Right ventricle myocardium inferior (tissue), 1 donor: ENCODE data around the gene RMDN3. TPM values are rescaled to one million over a fixed set of nuclear protein-coding genes. Genes with fewer than 3 reads are reported as not detected.

Source experiments
- ATAC-seq: fragments of 200-7000 bp; cut with Tn5 transposase; one replicate; pipeline ENCODE4 v1.9.1; 2020; ENCODE audit warnings: mild to moderate bottlenecking, moderate library complexity
- DNase-seq: peaks from one replicate; pipeline ENCODE4 v3.0.0; 2021; ENCODE audit errors: missing footprints
- intact Hi-C: fragments of 100-400 bp; cut with DNase I; formaldehyde crosslinking; loops from one replicate; pipeline ENCODE4 v1.11.0; 2022
- total RNA-seq: library from RNA; stranded (reverse); fragmentation: NEBNext Ultra II Directional; extraction: Animal tissue kit (Norgen Biotek cat#: 25700); gene quantifications from one replicate; pipeline ENCODE4 v1.2.1, GENCODE V29; 2021
- donor health status: DM: no; HTN: yes; CAD: no; lungs with severe emphysema.

Gene RMDN3
- total RNA-seq, 1 donor from 2014 or later, result 19.1 TPM

DNA sequence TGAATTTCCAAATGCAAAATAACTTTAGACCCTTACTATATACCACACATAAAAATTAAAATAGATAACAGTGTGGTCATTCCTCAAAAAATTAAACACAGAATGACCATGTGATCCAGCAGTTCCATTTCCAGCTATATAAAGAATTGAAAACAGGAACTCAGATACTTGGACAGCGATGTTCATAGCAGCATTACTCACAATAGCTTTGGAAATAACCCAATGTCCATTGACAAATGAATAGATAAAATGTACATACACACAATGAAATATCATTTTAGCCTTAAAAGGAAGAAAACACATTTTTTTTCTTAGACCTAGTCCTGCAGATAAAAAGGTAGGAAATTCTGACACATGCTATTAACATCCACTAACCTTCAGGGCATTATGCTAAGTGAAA is 33.4 kb downstream of the RMDN3 start:
- DNase-seq, result no peak
- no peak for ATAC-seq
- intact Hi-C loops, result no loop called here

DNA sequence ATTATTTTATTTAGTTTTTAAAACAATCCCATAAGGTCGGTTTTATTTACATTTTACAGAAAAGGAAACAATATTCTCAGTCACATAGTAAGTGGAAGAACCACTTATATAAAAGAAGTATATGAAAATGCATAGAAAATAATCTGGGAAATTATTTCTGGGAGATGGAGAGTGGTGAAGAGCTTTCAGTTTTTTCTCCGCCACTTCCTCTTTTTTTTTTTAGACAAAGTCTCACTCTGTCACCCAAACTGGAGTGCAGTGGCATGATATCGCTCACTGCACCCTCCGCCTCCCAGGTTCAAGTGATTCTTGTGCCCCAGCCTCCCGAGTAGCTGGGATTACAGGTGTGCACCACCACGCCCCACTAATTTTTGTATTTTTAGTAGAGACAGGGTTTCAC is 38.9 kb downstream of the RMDN3 start:
- intact Hi-C loops, result no loop called here
- no peak for ATAC-seq
- DNase-seq, result no peak

GRCh38 chr15:40714144-40714543 is 40.9 kb downstream of the RMDN3 start:
- ATAC-seq (no peak), DNase-seq (no peak)
- intact Hi-C loops, result no loop called here

- intact Hi-C loops, result no loop called here
- DNase-seq, result no peak
- no peak for ATAC-seq
Observed at GRCh38 chr15:40706121-40706520, 48.9 kb downstream of the RMDN3 start.

DNA sequence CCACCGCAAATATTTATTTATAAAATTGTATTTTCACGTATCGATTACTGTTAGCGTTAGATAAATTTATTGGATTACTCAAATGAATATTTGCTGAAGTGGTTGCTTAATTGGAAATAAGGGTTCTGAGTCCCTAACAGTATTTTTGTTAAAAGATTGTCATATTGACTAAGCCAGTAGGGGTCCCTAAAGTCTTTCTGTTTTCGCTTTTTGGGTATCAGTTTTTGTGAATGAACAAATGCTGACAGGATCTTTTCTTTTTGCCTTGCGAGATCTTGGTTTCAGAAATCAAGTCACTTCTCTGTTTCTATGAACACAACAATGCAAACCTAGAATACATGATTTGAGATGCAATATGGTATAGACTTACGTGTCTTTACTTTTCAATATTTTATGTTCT is 53.0 kb downstream of the RMDN3 start:
- intact Hi-C loops, result no loop called here
- no peak for ATAC-seq
- DNase-seq, result no peak

- intact Hi-C loops, result loop anchor here (10.0 kb wide), 1 partner anchor 183 kb away; no protein-coding TSS in a partner anchor
- DNase-seq (no peak), ATAC-seq (no peak)
Observed at GRCh38 chr15:40697916-40698315, 57.1 kb downstream of the RMDN3 start.

DNA sequence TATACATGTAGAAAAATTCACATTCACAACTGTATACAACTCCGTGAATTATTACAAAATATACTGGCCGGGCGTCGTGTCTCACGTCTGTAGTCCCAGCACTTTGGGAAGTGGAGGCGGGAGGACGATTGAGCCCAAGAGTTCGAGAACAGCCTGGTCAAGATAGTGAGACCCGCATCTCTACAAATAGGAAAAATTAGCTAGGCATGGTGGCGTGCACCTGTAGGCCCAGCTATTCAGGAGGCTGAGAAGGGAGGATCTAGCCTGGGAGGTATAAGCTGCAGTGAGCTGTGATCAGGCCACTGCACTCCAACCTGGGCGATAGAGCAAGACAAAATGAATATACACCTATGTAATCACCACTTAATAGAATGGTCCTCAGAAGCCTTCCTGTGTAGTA is 58.8 kb downstream of the RMDN3 start:
- intact Hi-C loops, result loop anchor here (10.0 kb wide), 1 partner anchor 181 kb away; no protein-coding TSS in a partner anchor
- ATAC-seq, result no peak

GRCh38 chr15:40695469-40695890 is 59.6 kb downstream of the RMDN3 start:
- DNase-seq (no peak), ATAC-seq (peak; percentile 33)

More for the DNA sequence above, 58.8 kb downstream of the RMDN3 start:
- DNase-seq, result no peak

GRCh38 chr15:40694688-40695468 is 60.2 kb downstream of the RMDN3 start, which contains the start of gene RAD51:
Gene RAD51, plus strand, starts transcription at chr15:40695174. Its CDS starts 3,585 bp downstream, at chr15:40698759.
- DNase-seq (peak; percentile 97), ATAC-seq (peak; percentile 98)
- intact Hi-C loops, result loop anchor here (1.0 to 10.0 kb wide), 2 partner anchors 59 to 180 kb away; no protein-coding TSS in a partner anchor

More at GRCh38 chr15:40695469-40695890, 59.6 kb downstream of the RMDN3 start:
- intact Hi-C loops, result loop anchor here (1.0 to 10.0 kb wide), 2 partner anchors 59 to 181 kb away; no protein-coding TSS in a partner anchor

DNA sequence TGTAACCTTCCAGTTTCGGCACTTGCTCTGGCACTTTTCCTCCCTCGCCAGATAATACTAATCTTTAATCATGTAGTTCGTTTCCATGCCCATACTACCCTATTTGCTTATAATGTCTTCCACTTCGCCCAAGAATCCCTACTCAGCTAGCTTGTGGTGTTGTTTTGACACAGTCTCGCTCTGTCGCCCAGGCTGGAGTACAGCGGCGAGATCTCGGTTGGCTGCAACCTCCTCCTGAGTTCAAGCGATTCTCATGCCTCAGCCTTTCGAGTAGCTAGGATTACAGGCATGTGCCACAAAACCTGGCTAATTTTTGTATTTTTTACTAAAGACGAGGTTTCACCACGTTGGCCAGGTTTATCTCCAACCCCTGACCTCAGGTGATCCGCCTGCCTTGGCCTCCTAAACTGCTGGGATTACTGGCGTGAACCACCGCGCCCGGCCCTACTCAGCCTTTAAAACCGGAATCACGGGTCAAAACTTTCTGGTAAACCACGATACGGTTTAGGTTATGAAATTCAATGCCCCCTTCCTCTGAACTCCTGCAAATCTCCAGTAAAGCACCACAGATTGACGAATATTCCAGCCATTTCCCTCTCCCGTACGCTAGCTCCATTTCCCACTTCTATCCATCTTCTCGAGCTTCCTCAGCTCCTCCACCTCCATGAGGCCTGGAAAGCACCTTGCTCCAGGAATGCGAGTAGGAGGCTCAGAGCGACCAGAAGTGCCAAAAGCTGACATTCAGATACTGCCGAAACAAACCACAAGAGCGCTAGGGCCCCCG is 61.0 kb downstream of the RMDN3 start:
- peak; percentile 9 for ATAC-seq
- intact Hi-C loops, result loop anchor here (10.0 kb wide), 1 partner anchor 179 kb away; no protein-coding TSS in a partner anchor
- DNase-seq, result no peak

DNA sequence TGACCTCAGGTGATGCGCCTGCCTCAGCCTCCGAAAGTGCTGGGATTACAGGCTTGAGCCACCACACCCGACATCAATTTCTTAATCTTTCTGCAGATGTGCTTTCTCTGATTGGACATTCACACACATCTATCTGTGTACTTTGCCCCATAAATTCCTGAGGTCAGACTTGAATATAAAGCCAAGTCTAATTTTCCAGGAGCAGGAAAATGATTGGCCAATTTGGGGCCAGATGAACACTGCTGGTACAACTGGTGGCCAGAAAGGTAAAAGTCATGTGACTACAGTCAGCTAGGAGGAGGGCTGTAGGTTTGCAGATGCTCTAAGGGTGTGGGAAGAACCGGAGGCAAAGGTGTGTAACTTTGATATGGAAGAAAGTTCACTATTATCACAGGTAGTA is 63.3 kb downstream of the RMDN3 start:
- DNase-seq, result no peak
- ATAC-seq, result no peak
- intact Hi-C loops, result loop anchor here (10.0 kb wide), 1 partner anchor 177 kb away; no protein-coding TSS in a partner anchor

GRCh38 chr15:40688932-40689799 is 65.9 kb downstream of the RMDN3 start:
- no peak for ATAC-seq
- no peak for DNase-seq
- intact Hi-C loops, result no loop called here

Other genes starting within 250 kb of the RMDN3 start
- 15.6 TPM for gene CCDC32, start 190.2 kb downstream of the RMDN3 start, total RNA-seq
- gene RPUSD2, start 186.0 kb downstream of the RMDN3 start, total RNA-seq, result 8.3 TPM
- 0.54 TPM for gene KNL1, start 161.0 kb downstream of the RMDN3 start, total RNA-seq
- 2.0 TPM for gene RAD51, start 60.1 kb downstream of the RMDN3 start, total RNA-seq
- gene GCHFR, start 8.8 kb upstream of the RMDN3 start, total RNA-seq, result 8.1 TPM
- gene C15orf62, start 14.7 kb upstream of the RMDN3 start, total RNA-seq, result 0.24 TPM
- 27.6 TPM for gene ZFYVE19, start 51.8 kb upstream of the RMDN3 start, total RNA-seq
- gene DNAJC17, start 52.2 kb upstream of the RMDN3 start, total RNA-seq, result 19.7 TPM
- gene PPP1R14D, start 73.5 kb upstream of the RMDN3 start, total RNA-seq, result not detected
- 2.0 TPM for gene SPINT1, start 88.8 kb upstream of the RMDN3 start, total RNA-seq
- not detected for gene RHOV, start 119.0 kb upstream of the RMDN3 start, total RNA-seq
- 20.6 TPM for gene VPS18, start 139.2 kb upstream of the RMDN3 start, total RNA-seq
- 11.1 TPM for gene DLL4, start 174.1 kb upstream of the RMDN3 start, total RNA-seq
- 0.81 TPM for gene CHAC1, start 198.2 kb upstream of the RMDN3 start, total RNA-seq